Activated T-cell treated with anti-CD3 and anti-CD28 coated beads for 48 hours (primary cell): ENCODE data around the gene TBCD.
"Not testable (repeated sequence)": the region's sequence is repeated elsewhere in the genome, so short reads cannot be mapped to it uniquely, and the experiment has no call there.

Experiments
- DNase-seq: peaks from one replicate; pipeline ENCODE4 v3.0.0-alpha.2; 2020; ENCODE audit warnings: low read depth

Gene TBCD

GRCh38 chr17:82957961-82958561 lies 206.2 kb downstream of the TBCD start:
- DNase-seq, result no peak

DNA sequence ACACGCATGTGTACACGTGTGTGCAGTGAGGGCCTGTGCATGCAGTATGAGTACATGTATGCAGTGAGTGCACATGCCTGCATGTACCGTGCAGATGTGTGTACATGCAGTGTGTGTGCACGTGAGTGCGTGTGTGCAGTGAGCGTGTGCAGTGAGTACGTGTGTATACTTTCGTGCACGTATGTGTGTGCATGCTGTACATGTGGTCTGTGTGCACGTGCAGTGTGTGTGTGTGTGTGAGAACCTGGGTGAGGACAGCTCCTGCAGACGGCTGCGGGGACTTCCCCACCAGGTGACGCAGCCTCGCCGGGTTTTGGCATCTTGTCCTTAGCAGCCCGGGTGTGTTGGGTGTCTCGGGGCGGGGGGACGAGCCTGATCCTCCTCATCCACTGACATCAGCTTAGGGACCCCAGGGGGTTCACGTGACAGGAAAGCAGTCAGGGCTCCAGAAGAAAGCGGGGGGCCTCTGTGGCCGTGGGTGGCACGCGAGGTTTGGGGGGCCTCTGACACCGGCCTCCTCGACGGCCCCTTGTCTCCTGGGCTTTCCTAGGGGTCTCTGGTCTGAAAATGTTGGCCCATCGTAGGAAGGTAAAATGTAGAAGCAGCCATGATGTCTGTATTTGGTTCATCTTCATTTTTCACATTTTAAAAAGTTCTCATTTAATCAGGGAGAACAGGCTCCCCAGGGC lies 207.5 kb downstream of the TBCD start:
- DNase-seq, result no peak

DNA sequence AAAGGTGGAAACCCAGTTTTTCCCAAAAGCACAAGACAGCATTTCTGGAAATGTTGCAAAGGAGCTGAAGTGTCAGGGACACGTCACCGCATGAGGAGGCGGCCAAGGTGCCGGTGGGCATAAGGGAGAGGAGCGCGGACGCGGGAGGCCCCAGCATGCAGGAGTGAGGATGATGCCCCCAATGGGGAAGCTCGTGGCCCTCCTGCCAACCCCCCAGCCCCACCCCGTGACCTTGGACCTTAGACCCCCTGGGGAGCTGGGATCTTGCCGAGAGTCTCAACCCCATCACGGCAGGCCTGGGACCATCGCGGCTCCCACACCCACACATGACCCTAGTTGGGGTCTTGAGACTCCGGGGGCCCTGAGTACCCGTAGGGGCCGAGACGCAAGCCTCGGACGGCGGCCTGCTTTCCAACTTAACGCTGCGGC lies 208.1 kb downstream of the TBCD start:
- DNase-seq, result no peak

DNA sequence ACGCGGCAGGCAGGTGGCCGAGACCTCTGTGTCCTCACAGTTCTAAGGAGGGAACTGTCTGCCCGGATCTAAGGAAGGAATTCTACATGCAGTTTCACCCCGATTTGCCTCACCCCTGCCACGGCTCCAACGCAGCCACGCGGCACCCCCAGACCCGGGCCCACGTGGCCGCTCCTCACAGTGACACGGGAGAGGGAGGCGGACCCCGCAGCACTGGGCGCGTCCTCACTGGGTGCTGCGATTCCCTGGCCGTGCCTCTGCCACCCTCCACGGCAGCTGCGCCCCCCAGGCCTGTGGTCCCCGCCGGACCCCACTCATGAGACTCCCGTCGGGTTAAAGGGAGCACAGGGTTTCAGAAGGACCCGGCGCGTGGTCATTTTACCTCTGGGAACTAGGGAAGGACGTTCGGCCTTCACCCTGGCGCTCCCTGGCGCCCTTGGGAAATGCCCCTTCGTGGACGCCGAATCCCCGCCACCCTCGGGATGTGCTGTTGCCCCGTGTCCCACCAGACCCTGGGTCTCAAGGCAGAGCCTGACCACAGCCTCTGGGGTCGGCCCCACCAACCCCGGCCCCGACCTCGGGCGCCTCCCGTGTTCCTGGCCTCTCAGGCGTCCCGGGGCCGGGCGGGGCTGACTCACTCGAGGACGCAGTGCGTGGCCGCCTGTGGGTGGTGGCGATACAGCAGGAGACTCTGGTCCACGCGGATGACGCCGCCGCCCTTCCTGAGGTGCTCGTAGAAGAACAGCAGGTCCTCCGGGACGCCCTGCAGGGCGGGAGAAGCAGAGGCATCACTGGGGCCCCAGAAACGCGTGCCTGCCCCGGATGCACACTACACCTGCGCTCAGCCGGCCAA lies 208.8 kb downstream of the TBCD start:
- DNase-seq, result no peak

DNA sequence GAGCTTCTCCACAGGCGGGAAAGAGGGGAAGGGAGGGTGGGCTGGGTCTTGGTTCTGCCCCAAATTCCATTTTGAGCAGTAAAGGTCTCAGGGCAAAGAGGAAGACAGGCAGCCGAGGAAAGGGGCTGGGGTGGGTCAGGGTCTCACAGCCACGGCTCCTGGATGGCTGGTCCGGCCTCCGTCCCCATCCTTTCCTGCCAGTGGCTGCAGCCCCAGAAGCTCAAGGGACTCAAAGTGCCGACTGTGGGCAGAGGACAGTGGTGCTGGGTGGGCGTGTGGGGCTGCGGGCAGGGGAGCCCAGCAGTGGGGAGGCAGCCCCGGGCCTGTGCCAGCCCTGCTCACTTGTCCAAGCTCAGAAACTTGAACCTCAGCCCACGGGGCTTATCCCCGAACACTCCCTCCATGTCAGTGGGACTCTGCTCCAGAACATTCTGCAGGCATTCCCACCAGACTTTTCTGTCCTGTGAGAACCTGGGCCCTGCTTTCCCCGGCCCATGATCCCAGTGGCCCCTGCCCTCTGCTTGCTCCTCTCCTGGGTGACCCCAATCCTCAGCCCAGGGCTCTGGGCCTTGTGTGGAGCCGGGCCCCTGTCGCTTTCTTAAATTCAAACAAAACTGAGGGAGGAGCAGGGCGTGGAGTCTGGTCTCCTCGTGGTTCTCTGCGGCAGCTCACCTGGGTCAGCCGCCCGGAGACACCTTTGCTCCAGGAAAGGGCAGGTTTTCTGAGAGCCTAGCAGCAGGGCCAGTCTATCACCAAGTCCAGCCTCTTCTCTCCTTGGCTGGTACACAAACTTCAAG lies 209.7 kb downstream of the TBCD start:
- no peak for DNase-seq

GRCh38 chr17:82962163-82962720 lies 210.4 kb downstream of the TBCD start:
- no peak for DNase-seq

- DNase-seq, result peak; percentile 21
These were observed 211.5 kb downstream of the TBCD start for GRCh38 chr17:82963104-82963950.

DNA sequence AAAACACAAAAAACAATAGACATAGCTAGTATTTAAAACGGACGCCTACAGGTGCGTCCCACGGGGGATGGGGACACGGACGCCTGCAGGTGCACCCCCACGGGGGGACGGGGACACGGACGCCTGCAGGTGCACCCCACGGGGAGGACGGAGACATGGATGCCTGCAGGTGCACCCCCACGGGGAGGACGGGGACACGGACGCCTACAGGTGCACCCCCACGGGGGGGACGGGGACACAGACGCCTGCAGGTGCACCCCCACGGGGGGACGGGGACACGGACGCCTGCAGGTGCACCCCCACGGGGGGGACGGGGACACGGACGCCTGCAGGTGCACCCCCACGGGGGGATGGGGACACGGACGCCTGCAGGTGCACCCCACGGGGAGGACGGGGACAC lies 212.6 kb downstream of the TBCD start:
- not testable (repeated sequence) for DNase-seq

GRCh38 chr17:82964851-82965341 lies 213.0 kb downstream of the TBCD start:
- no peak for DNase-seq

DNA sequence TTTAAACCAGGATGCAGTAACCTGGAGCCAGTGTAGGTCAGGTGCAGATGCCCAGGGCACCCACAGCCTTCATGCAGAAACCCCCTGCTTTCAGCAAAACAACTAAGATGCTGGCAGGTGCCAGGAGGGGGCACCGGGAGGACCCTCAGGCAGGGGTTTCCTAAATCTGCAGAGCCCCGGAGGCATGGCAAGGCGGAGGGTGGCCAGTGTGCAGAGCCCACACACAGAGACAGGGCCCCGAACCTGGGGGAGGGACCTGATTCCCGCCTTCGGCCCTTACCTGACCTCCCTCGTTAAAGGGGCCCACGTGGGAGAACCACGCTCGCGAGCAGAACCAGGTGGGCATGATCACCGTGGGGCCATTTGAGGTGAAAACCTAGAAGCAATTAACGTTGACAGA lies 213.5 kb downstream of the TBCD start:
- no peak for DNase-seq

GRCh38 chr17:82966415-82966814 lies 214.6 kb downstream of the TBCD start:
- no peak for DNase-seq

DNA sequence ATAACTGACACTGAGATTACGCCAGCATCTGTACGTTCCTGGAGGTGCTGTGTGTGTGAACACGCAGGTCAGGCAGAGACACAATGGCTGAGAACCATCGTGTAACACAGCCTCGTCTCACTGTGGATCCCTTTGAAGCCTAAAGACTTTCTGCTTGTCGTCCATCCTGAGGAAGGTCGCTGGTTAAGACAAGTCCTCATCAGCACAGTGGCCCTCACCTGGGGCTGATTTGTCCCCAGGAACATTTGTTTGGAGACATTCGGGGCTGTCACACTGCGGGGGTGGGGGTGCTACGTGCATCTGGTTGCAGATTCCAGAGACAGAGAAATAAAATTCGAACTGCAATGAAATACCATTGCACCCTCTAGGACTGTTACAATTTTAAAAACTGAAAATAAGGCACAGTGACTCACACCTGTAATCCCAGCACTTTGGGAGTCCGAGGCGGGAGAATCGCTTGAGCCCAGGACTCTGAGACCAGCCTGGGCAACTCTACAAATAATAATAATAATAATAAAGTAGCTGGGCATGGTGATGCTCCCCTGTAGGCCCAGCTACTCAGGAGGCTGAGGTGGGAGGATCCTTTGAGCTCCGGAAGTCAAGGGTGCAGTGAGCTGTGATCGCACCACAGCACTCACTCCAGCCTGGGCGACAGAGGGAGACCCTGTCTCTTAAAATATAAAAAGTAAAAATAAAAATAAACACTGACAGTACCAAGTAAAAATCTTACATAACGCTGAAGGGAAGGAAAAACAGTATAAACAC lies 215.6 kb downstream of the TBCD start:
- DNase-seq, result no peak

GRCh38 chr17:82968033-82968841 lies 216.4 kb downstream of the TBCD start:
- DNase-seq, result not testable (repeated sequence)

GRCh38 chr17:82970067-82970466 lies 218.2 kb downstream of the TBCD start:
- no peak for DNase-seq

GRCh38 chr17:82970818-82971590 lies 219.1 kb downstream of the TBCD start:
- DNase-seq, result no peak

DNA sequence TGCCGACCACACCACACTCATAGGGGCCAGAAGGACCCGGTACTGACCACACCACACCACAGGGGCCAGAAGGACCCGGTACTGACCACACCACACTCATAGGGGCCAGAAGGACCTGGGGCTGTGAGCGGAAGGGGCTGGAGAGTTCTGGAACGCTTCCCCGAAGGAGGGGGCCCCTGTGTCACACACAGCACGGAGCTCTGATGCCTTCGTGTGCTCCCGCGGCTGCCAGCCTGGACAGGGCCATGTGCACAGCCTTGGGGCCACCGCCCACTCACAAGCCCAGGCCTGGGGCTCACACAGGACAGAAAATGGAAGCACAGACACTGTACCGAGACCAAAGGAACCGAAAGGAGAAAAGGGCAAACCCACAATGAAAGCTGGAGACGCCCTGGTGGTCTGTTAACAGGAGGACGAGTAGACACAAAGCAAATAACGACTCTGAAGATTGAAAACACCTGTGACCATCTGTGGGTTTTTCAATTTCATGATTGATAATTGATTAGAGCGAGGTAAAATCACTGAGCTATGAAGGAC lies 221.0 kb downstream of the TBCD start:
- no peak for DNase-seq

DNA sequence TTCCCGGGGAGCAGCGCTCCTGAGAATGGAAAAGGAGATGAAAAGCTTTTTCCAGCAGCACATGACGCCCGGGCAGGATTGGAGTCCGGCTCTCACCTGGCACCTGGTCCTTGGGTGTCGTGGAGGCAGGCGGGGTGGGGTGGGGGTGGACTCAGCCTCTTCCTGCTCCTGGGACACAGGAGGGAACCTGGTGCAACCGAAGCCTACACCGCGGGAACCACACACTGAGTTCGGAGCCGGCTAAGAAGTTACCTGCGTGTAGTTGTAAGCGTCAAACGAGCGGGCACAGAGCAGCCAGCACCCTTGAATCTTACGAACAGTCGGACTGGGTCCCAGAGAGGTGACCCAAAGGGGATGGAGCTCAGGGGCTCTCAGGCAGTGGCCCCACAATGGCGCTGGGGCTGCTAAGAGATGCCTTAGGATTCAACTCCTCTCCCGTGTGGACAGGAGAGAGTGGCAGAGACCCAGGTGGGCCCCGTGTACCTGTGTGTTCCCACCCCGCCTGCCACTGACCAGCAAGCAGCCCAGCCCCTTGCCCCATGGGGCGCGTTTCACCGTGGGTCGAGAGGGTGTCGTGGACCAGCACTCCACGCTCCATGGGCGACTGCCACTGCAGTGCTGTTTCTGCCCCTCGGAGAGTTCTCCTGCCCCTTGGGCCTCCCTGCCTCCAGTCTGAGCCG lies 221.7 kb downstream of the TBCD start:
- no peak for DNase-seq
